ENCODE data around the gene BCL11B. TPM values are rescaled to one million over a fixed set of nuclear protein-coding genes. Genes with fewer than 3 reads are reported as not detected.

BCL11B gene
- total RNA-seq, 1 donor from 2014 or later, result 0.43 TPM

GRCh38 chr14:99143126-99143525, 128.9 kb downstream of the BCL11B start:
- DNase-seq (ENCODE audit: low spot score) (no peak), ATAC-seq (no peak)

GRCh38 chr14:99141236-99141635, 130.8 kb downstream of the BCL11B start:
- ATAC-seq, result no peak
- no peak for DNase-seq (ENCODE audit: low spot score)

- ATAC-seq (no peak), DNase-seq (ENCODE audit: low spot score) (peak; percentile 35)
Observed at GRCh38 chr14:99138999-99139865, 132.8 kb downstream of the BCL11B start.

- DNase-seq (ENCODE audit: low spot score) (peak; percentile 26), ATAC-seq (no peak)
Observed at GRCh38 chr14:99137913-99138571, 134.0 kb downstream of the BCL11B start.

- DNase-seq (ENCODE audit: low spot score), result peak; percentile 33
- ATAC-seq, result no peak
Observed at GRCh38 chr14:99137001-99137700, 134.8 kb downstream of the BCL11B start.

- no peak for ATAC-seq
- DNase-seq (ENCODE audit: low spot score), result no peak
Observed at GRCh38 chr14:99136401-99136800, 135.6 kb downstream of the BCL11B start.

- DNase-seq (ENCODE audit: low spot score) (no peak), ATAC-seq (no peak)
Observed at GRCh38 chr14:99136047-99136400, 136.0 kb downstream of the BCL11B start.

- ATAC-seq (no peak), DNase-seq (ENCODE audit: low spot score) (peak; percentile 19)
Observed at GRCh38 chr14:99134516-99135046, 137.4 kb downstream of the BCL11B start.

- peak; percentile 31 for DNase-seq (ENCODE audit: low spot score)
- no peak for ATAC-seq
Observed at GRCh38 chr14:99133636-99134515, 138.1 kb downstream of the BCL11B start.

GRCh38 chr14:99132821-99133635, 139.0 kb downstream of the BCL11B start:
- ATAC-seq, result no peak
- peak; percentile 16 for DNase-seq (ENCODE audit: low spot score)

GRCh38 chr14:99131632-99132271, 140.2 kb downstream of the BCL11B start:
- ATAC-seq, result no peak
- no peak for DNase-seq (ENCODE audit: low spot score)

GRCh38 chr14:99129998-99130397, 142.0 kb downstream of the BCL11B start:
- DNase-seq (ENCODE audit: low spot score) (peak; percentile 16), ATAC-seq (no peak)

- peak; percentile 7 for DNase-seq (ENCODE audit: low spot score)
Observed at GRCh38 chr14:99129211-99129696, 142.7 kb downstream of the BCL11B start.

GRCh38 chr14:99128185-99128584, 143.8 kb downstream of the BCL11B start:
- ATAC-seq (no peak), DNase-seq (ENCODE audit: low spot score) (no peak)

More at GRCh38 chr14:99129211-99129696, 142.7 kb downstream of the BCL11B start:
- no peak for ATAC-seq

GRCh38 chr14:99127651-99128167, 144.3 kb downstream of the BCL11B start:
- ATAC-seq, result peak; percentile 52
- DNase-seq (ENCODE audit: low spot score), result no peak

GRCh38 chr14:99125616-99126431, 146.2 kb downstream of the BCL11B start:
- ATAC-seq, result no peak
- DNase-seq (ENCODE audit: low spot score), result no peak

- ATAC-seq (no peak), DNase-seq (ENCODE audit: low spot score) (no peak)
Observed at GRCh38 chr14:99125113-99125512, 146.9 kb downstream of the BCL11B start.

Data from left lobe of liver (tissue), 2 donors.